NCI-H1436 (cell line): ENCODE data around the gene PSMB2.
"Not testable (repeated sequence)": the region's sequence is repeated elsewhere in the genome, so short reads cannot be mapped to it uniquely, and the experiment has no call there.

Source experiments
- DNase-seq: peaks from one replicate; lab custom pipeline; 2025; lab: John Stamatoyannopoulos, UW

Gene PSMB2

GRCh38 chr1:35592991-35593769, 48.1 kb downstream of the PSMB2 start:
- no peak for DNase-seq

GRCh38 chr1:35591211-35591610, 50.1 kb downstream of the PSMB2 start:
- DNase-seq = no peak

DNA sequence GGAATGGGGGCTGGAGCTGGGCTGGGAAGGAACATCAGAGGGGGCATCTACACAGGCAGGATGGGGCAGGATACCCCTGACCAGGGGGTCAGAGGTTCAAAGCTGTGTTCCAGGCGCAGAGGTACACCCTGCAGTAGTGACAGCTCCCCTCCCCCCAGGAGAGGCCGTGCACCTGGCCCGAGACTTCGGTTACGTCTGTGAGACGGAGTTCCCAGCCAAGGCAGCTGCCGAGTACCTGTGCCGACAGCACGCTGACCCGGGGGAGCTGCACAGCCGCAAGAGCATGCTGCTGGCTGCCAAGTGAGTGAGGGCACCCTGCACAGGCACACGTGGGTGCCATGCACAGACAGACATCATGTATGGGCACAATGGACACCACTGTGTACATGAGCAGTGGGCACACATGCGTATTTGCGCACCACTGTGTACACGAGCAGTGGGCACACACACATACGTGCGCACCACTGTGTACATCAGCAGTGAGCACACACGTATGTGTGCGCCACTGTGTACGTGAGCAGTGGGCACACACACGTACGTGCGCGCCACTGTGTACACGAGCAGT, 50.8 kb downstream of the PSMB2 start:
- no peak for DNase-seq

DNA sequence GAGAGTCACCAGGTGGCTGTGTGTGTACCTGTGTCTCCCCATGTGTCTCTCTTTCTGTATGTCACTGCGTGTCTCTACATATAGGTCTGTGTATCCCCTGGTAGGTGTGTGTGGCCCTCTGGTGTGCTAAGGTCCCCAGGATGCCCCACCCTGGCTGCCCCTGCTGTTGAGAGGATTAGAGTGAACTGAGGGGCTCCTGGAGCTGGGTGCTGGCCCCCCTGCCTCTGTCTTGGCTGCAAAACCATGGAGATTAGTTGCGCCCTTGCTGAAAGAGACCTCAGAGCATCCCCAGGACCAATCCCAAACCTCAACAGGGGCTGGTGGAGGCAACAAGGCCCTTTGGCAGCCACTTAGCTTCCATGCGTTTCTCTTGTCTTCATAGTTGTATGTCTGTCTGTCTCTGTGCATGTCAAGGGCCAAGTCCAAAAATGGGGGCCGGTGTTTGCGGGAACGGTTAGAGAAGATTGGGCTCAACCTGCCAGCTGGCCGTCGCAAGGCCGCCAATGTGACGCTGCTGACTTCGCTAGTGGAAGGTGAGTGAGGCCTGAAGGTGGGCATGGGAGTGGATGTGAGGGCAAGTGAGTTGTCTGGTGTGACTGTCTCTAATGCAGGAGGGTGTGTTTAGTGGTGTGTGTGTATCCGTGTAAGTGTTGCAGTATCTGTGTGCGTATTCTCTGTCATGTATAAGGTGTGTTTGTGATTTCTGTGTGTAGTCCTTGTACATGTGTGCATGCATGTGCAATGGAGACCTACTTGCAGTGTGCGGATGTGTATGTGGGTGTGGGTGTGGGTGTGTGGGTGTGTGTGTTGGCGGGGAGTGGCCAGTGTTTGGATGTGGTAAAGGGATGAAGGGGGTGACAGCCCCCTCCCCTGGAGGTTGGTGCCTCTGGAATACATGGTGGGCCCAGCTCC, 51.6 kb downstream of the PSMB2 start:
- no peak for DNase-seq

GRCh38 chr1:35588197-35588910, 53.0 kb downstream of the PSMB2 start:
- DNase-seq = no peak

- no peak for DNase-seq
Observed at GRCh38 chr1:35587736-35588135, 53.6 kb downstream of the PSMB2 start.

- DNase-seq = no peak
Observed at GRCh38 chr1:35586808-35587207, 54.5 kb downstream of the PSMB2 start.

GRCh38 chr1:35585805-35586204, 55.5 kb downstream of the PSMB2 start:
- not testable (repeated sequence) for DNase-seq

DNA sequence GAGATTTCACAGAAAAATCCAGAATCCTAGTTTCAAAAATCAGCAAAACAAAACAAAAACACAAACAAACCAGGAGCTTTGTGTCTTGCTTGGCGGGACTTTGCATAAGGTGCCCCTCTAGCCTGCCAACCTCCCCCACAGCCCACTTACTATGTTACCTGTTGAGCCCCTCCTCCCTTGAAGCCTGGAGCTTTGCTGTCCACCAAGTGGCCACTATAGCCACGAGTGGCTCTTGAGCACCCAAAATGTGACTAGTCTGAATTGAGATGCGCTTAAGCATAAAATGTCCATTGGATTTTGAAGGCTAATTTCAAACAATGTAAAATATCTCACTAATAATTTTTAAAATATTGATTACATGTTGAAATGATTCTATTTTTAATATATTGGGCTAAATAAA, 56.0 kb downstream of the PSMB2 start:
- DNase-seq = no peak

DNA sequence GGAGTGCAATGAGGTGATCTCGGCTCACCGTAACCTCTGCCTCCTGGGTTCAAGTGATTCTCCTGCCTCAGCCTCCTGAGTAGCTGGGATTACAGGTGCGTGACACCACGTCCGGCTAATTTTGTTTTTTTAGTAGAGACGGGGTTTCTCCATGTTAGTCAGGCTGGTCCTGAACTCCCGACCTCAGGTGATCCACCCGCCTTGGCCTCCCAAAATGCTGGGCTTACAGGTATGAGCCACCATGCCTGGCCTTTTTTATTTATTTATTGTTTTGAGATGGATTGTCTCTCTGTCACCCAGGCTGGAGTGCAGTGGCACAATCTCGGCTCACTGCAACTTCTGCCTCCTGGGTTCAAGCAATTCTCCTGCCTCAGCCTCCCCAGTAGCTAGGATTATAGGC, 59.7 kb downstream of the PSMB2 start:
- not testable (repeated sequence) for DNase-seq

- no peak for DNase-seq
Observed at GRCh38 chr1:35580949-35581388, 60.4 kb downstream of the PSMB2 start.

DNA sequence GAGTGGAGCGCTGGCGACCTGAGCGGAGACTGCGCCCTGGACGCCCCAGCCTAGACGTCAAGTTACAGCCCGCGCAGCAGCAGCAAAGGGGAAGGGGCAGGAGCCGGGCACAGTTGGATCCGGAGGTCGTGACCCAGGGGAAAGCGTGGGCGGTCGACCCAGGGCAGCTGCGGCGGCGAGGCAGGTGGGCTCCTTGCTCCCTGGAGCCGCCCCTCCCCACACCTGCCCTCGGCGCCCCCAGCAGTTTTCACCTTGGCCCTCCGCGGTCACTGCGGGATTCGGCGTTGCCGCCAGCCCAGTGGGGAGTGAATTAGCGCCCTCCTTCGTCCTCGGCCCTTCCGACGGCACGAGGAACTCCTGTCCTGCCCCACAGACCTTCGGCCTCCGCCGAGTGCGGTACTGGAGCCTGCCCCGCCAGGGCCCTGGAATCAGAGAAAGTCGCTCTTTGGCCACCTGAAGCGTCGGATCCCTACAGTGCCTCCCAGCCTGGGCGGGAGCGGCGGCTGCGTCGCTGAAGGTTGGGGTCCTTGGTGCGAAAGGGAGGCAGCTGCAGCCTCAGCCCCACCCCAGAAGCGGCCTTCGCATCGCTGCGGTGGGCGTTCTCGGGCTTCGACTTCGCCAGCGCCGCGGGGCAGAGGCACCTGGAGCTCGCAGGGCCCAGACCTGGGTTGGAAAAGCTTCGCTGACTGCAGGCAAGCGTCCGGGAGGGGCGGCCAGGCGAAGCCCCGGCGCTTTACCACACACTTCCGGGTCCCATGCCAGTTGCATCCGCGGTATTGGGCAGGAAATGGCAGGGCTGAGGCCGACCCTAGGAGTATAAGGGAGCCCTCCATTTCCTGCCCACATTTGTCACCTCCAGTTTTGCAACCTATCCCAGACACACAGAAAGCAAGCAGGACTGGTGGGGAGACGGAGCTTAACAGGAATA, 64.0 kb downstream of the PSMB2 start:
- no peak for DNase-seq

DNA sequence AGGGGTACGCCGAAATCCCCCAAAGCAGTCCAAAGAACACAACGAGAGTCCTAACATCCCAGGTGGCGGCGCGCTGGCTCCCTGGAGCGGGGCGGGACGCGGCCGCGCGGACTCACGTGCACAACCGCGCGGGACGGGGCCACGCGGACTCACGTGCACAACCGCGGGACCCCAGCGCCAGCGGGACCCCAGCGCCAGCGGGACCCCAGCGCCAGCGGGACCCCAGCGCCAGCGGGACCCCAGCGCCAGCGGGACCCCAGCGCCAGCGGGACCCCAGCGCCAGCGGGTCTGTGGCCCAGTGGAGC, 64.6 kb downstream of the PSMB2 start:
- DNase-seq = not testable (repeated sequence)

- no peak for DNase-seq
Observed at GRCh38 chr1:35576061-35576765, 65.1 kb downstream of the PSMB2 start.

- DNase-seq = no peak
Observed at GRCh38 chr1:35575416-35575958, 65.8 kb downstream of the PSMB2 start.

- DNase-seq = no peak
Observed at GRCh38 chr1:35574655-35575415, 66.5 kb downstream of the PSMB2 start.

GRCh38 chr1:35574125-35574654, 67.1 kb downstream of the PSMB2 start:
- no peak for DNase-seq

GRCh38 chr1:35573198-35574124, 67.9 kb downstream of the PSMB2 start, which contains the start of gene TFAP2E:
TFAP2E (plus strand) TSS chr1:35573314; CDS start chr1:35573578, 264 bp downstream.
- no peak for DNase-seq
